Thymus (tissue), 11 donors: ENCODE results near the gene CPD. TPM values are rescaled to one million over a fixed set of nuclear protein-coding genes. Genes with fewer than 3 reads are reported as not detected.

Source experiments
- DNase-seq, 9 donors: peaks; one replicate each; pipeline ENCODE4 v3.0.0-alpha.2; 2013; ENCODE audit warnings: low spot score in 9 of 9, low read depth in 6 of 9, missing footprints in 1 of 9
- H3K27ac ChIP-seq, 2 donors: one replicate each; pipeline ENCODE4 v1.5.1; 2013; ENCODE audit warnings: control low read depth in 1 of 2, low read depth in 1 of 2, low read length in 1 of 2, mild to moderate bottlenecking in 1 of 2, moderate library complexity in 1 of 2
- H3K27me3 ChIP-seq, 2 donors: one replicate each; pipeline ENCODE4 v1.5.1; 2013; ENCODE audit warnings: low read length in 1 of 2; ENCODE audit not compliant: control insufficient read depth in 2 of 2, insufficient read depth in 1 of 2
- H3K36me3 ChIP-seq, 2 donors: one replicate each; pipeline ENCODE4 v1.5.1; 2013; ENCODE audit warnings: low read length in 1 of 2, mild to moderate bottlenecking in 1 of 2, moderate library complexity in 1 of 2; ENCODE audit not compliant: control insufficient read depth in 2 of 2, insufficient read depth in 2 of 2
- H3K4me1 ChIP-seq, 2 donors: one replicate each; pipeline ENCODE4 v1.5.1; 2013; ENCODE audit warnings: low read length in 2 of 2; ENCODE audit not compliant: control insufficient read depth in 2 of 2, insufficient read depth in 2 of 2
- H3K4me3 ChIP-seq, 2 donors: one replicate each; pipeline ENCODE4 v1.5.1; 2013; ENCODE audit warnings: low read length in 2 of 2, control low read depth in 1 of 2, mild to moderate bottlenecking in 1 of 2
- H3K9me3 ChIP-seq, 2 donors: one replicate each; pipeline ENCODE4 v1.5.1; 2013; ENCODE audit warnings: low read length in 1 of 2, mild to moderate bottlenecking in 1 of 2; ENCODE audit not compliant: control insufficient read depth in 2 of 2, insufficient read depth in 1 of 2
- WGBS: extraction: QIAGEN DNeasy Blood & Tissue Kit; methylation state at CpG from one replicate; pipeline ENCODE4 v1.1.7; 2013; 5-methylcytosine and 5-hydroxymethylcytosine counted together
- polyA plus RNA-seq: library from polyadenylated mRNA; stranded (reverse); fragments of 200-250 nt; gene quantifications from one replicate; pipeline ENCODE4 v1.2.3, GENCODE V29; 2013
- total RNA-seq: library from RNA; stranded (reverse); fragments of 120-200 nt; gene quantifications from one replicate; pipeline ENCODE4 v1.2.4, GENCODE V29; 2013
- donor health status: healthy.

The CPD gene
- total and polyA plus RNA-seq, 2 donors: 11.2 to 14.3 TPM

GRCh38 chr17:30519166-30519565 is 140.4 kb downstream of the CPD start:
- WGBS: 97% methylated on average over 5 of the region's 5 CpGs
- Histone ChIP-seq H3K36me3 (peaks cover 27 to 50% of the 10 kb centered on the region in 2 donors), H3K27me3 (no peaks in the 10 kb centered on the region), H3K4me3 (no peak overlapping the region), H3K4me1 (peaks cover 2 to 6% of the 10 kb centered on the region in 2 donors), H3K9me3 (no peaks in the 10 kb centered on the region), H3K27ac (no peak overlapping the region)
- DNase-seq: no peak

Other genes starting within 250 kb of the CPD start
- 0.19 TPM for gene SLC6A4, start 143.2 kb upstream of the CPD start, total RNA-seq
- 0.14 TPM for gene SLC6A4, start 143.2 kb upstream of the CPD start, polyA plus RNA-seq
- 37.6 TPM for gene BLMH, start 87.0 kb upstream of the CPD start, total RNA-seq
- 33.3 TPM for gene BLMH, start 87.0 kb upstream of the CPD start, polyA plus RNA-seq
- gene TMIGD1, start 44.9 kb upstream of the CPD start, total RNA-seq: not detected
- gene TMIGD1, start 44.9 kb upstream of the CPD start, polyA plus RNA-seq: not detected
- 26.2 TPM for gene GOSR1, start 98.5 kb downstream of the CPD start, total RNA-seq
- gene GOSR1, start 98.5 kb downstream of the CPD start, polyA plus RNA-seq: 22.2 TPM